RWPE2 (cell line): ENCODE measurements around the gene PPP1R13B.

Source experiments
- ATAC-seq: fragments of 200-7000 bp; cut with Tn5 transposase; 3 replicates; pipeline ENCODE4 v1.9.1; 2021; ENCODE audit warnings: low read depth
- DNase-seq: peaks from one replicate; pipeline ENCODE4 v3.0.0-alpha.2; 2020; ENCODE audit warnings: low spot score
- H3K27ac ChIP-seq: fragments of 450-650 bp; 2 replicates; pipeline ENCODE4 v1.5.1; 2017; ENCODE audit warnings: mild to moderate bottlenecking; ENCODE audit not compliant: poor library complexity, severe bottlenecking
- H3K27me3 ChIP-seq: fragments of 250-450 bp; sonication (Bioruptor Pico); 2 replicates; pipeline ENCODE4 v1.5.1; 2021; ENCODE audit warnings: mild to moderate bottlenecking, moderate library complexity; ENCODE audit not compliant: insufficient read depth, poor library complexity, severe bottlenecking
- H3K36me3 ChIP-seq: fragments of 250-450 bp; sonication (Bioruptor Pico); 2 replicates; pipeline ENCODE4 v1.5.1; 2020; ENCODE audit warnings: low read depth, mild to moderate bottlenecking, moderate library complexity
- H3K4me1 ChIP-seq: fragments of 250-450 bp; sonication (Bioruptor Pico); 2 replicates; pipeline ENCODE4 v1.5.1; 2021; ENCODE audit warnings: mild to moderate bottlenecking, moderate library complexity; ENCODE audit not compliant: insufficient read depth, poor library complexity, severe bottlenecking
- H3K4me3 ChIP-seq: fragments of 250-450 bp; sonication (Bioruptor Pico); 2 replicates; pipeline ENCODE4 v1.5.1; 2021; ENCODE audit warnings: mild to moderate bottlenecking, moderate library complexity; ENCODE audit not compliant: severe bottlenecking
- H3K9me3 ChIP-seq: fragments of 250-450 bp; sonication (Bioruptor Pico); 2 replicates; pipeline ENCODE4 v1.5.1; 2021; ENCODE audit warnings: mild to moderate bottlenecking, moderate library complexity; ENCODE audit not compliant: severe bottlenecking
- CTCF ChIP-seq: fragments of 450-650 bp; IDR thresholded peaks from one replicate; pipeline ENCODE4 v1.5.1; 2017; ENCODE audit warnings: mild to moderate bottlenecking, moderate library complexity; ENCODE audit not compliant: poor library complexity, severe bottlenecking

The PPP1R13B gene

GRCh38 chr14:103736546-103737431 lies 110.6 kb downstream of the PPP1R13B start:
- Histone ChIP-seq H3K9me3 (no peaks in the 10 kb centered on the region), H3K4me3 (no peak overlapping the region), H3K27ac (no peak overlapping the region), H3K36me3 (peaks cover 41% of the 10 kb centered on the region), H3K27me3 (no peaks in the 10 kb centered on the region), H3K4me1 (no peaks in the 10 kb centered on the region)
- peak; percentile 43 for DNase-seq
- TF ChIP-seq CTCF: no peak
- ATAC-seq: no peak

- 0 out of 3 replicates have a peak, but pooled peaks have one; percentile 3 for ATAC-seq
- Histone ChIP-seq H3K27ac (no peak overlapping the region), H3K4me3 (no peak overlapping the region), H3K27me3 (no peaks in the 10 kb centered on the region), H3K9me3 (no peaks in the 10 kb centered on the region), H3K4me1 (no peaks in the 10 kb centered on the region), H3K36me3 (peaks cover 43% of the 10 kb centered on the region)
- peak; percentile 60 for DNase-seq
- no peak for TF ChIP-seq CTCF
These were observed 111.4 kb downstream of the PPP1R13B start for GRCh38 chr14:103735815-103736545.

GRCh38 chr14:103735439-103735814 lies 111.9 kb downstream of the PPP1R13B start:
- ATAC-seq (peak; percentile 20; the same call in 1 of the 3 replicates), DNase-seq (peak; percentile 49)
- H3K4me1 ChIP-seq: no peaks in the 10 kb centered on the region
- H3K9me3 ChIP-seq: no peaks in the 10 kb centered on the region
- no peak for TF ChIP-seq CTCF
- peaks cover 48% of the 10 kb centered on the region for H3K36me3 ChIP-seq
- no peak overlapping the region for H3K4me3 ChIP-seq
- H3K27ac ChIP-seq: no peak overlapping the region
- no peaks in the 10 kb centered on the region for H3K27me3 ChIP-seq

- H3K36me3 ChIP-seq: peaks cover 52% of the 10 kb centered on the region
- no peak for TF ChIP-seq CTCF
- ATAC-seq (no peak), DNase-seq (peak; percentile 41)
- no peaks in the 10 kb centered on the region for H3K9me3 ChIP-seq
- no peak overlapping the region for H3K4me3 ChIP-seq
- H3K27me3 ChIP-seq: no peaks in the 10 kb centered on the region
- H3K27ac ChIP-seq: no peak overlapping the region
- no peaks in the 10 kb centered on the region for H3K4me1 ChIP-seq
These were observed 112.4 kb downstream of the PPP1R13B start for GRCh38 chr14:103735022-103735421.
